ENCODE measurements around the gene SOD3.

DNA sequence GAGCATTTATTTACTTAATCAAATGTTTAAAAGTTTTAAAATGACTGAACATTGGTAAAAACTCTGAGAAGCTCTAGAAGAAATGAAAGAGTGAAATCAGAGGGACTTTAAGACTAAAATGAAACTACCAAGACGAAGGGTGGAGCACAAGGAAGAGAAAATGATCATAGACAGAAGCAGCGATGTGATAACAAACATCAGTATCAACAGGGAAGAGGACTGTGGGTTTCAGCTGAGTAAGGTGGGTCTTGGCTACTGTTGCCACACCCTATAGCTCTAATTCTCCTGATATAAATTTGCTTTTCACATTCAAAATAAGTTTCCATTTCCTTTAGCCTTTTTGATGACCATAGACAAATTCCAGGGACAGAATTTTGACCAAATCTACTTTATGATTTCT is 18.4 kb downstream of the SOD3 start:
- TF ChIP-seq SP1 (CRISPR knock-in tag; conservative IDR thresholded peaks at IDR 0.05) = no peak
- TF ChIP-seq, protein P1, sequence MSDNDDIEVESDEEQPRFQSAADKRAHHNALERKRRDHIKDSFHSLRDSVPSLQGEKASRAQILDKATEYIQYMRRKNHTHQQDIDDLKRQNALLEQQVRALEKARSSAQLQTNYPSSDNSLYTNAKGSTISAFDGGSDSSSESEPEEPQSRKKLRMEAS (CRISPR knock-in tag; IDR thresholded peaks at IDR 0.05) = no peak
- TF ChIP-seq TCF7 (CRISPR knock-in tag; IDR thresholded peaks at IDR 0.05; ENCODE audit: low read depth) = no peak
- TF ChIP-seq, protein P2, sequence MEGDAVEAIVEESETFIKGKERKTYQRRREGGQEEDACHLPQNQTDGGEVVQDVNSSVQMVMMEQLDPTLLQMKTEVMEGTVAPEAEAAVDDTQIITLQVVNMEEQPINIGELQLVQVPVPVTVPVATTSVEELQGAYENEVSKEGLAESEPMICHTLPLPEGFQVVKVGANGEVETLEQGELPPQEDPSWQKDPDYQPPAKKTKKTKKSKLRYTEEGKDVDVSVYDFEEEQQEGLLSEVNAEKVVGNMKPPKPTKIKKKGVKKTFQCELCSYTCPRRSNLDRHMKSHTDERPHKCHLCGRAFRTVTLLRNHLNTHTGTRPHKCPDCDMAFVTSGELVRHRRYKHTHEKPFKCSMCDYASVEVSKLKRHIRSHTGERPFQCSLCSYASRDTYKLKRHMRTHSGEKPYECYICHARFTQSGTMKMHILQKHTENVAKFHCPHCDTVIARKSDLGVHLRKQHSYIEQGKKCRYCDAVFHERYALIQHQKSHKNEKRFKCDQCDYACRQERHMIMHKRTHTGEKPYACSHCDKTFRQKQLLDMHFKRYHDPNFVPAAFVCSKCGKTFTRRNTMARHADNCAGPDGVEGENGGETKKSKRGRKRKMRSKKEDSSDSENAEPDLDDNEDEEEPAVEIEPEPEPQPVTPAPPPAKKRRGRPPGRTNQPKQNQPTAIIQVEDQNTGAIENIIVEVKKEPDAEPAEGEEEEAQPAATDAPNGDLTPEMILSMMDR (IDR thresholded peaks at IDR 0.05) = no peak
- TF ChIP-seq, protein P3, sequence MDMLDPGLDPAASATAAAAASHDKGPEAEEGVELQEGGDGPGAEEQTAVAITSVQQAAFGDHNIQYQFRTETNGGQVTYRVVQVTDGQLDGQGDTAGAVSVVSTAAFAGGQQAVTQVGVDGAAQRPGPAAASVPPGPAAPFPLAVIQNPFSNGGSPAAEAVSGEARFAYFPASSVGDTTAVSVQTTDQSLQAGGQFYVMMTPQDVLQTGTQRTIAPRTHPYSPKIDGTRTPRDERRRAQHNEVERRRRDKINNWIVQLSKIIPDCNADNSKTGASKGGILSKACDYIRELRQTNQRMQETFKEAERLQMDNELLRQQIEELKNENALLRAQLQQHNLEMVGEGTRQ (CRISPR knock-in tag; IDR thresholded peaks at IDR 0.05) = no peak
- no peak for TF ChIP-seq SMAD4 (CRISPR knock-in tag; IDR thresholded peaks at IDR 0.05)
- TF ChIP-seq FOXJ3 (CRISPR knock-in tag; IDR thresholded peaks at IDR 0.05; ENCODE audit: borderline replicate concordance) = no peak
- no peak for TF ChIP-seq JUN (CRISPR knock-in tag; IDR thresholded peaks at IDR 0.05)
